OCI-LY7 (cell line): Measurements from ENCODE around the gene RNF13.

Experiments
- EZH2phosphoT487 ChIP-seq: fragments of 200-600 bp; sonication (generic); IDR thresholded peaks from 2 replicates; pipeline ENCODE4 v1.6.1; 2018; ENCODE audit warnings: low read depth, borderline replicate concordance, mild to moderate bottlenecking, mixed run types, antibody characterized with exemption, low read length, moderate library complexity, mixed read lengths
- TF ChIP-seq, protein P1 (sequence below): fragments of 200-600 bp; sonication (generic); conservative IDR thresholded peaks from 2 replicates; pipeline ENCODE4 v1.5.1; 2014; ENCODE audit warnings: mild to moderate bottlenecking, antibody characterized with exemption, low read length, moderate library complexity, mixed read lengths

DNA sequence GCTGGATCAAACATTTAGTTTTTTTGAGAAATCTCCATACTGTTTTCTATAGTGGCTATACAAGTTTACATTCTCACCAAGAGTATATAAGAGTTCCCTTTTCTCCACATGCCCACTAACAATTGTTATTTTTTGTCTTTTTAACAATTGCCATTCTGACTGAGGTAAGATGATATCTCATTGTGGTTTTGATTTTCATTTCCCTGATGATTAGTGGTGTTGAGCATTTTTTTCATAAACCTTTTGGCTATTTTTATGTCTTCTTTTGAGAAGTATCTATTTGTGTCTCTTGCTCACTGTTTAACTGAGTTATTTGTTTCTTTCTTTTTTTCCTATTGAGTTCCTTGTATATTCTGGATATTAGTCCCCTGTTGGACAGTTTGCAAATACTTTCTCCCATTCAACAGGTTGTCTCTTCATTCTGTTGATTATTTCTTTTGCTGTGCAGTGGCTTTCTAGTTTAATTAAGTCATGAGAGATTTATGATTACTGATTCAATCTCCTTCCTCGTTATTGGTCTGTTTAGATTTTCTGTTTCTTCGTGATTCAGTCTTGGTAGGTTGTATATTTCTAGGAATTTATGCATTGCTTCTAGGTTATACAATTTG is 6.7 kb upstream of the RNF13 start:
- TF ChIP-seq, protein P1, sequence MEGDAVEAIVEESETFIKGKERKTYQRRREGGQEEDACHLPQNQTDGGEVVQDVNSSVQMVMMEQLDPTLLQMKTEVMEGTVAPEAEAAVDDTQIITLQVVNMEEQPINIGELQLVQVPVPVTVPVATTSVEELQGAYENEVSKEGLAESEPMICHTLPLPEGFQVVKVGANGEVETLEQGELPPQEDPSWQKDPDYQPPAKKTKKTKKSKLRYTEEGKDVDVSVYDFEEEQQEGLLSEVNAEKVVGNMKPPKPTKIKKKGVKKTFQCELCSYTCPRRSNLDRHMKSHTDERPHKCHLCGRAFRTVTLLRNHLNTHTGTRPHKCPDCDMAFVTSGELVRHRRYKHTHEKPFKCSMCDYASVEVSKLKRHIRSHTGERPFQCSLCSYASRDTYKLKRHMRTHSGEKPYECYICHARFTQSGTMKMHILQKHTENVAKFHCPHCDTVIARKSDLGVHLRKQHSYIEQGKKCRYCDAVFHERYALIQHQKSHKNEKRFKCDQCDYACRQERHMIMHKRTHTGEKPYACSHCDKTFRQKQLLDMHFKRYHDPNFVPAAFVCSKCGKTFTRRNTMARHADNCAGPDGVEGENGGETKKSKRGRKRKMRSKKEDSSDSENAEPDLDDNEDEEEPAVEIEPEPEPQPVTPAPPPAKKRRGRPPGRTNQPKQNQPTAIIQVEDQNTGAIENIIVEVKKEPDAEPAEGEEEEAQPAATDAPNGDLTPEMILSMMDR: no peak
- TF ChIP-seq EZH2phosphoT487: no peak
